Measurements from ENCODE around the gene IL17C.

GRCh38 chr16:88614818-88615580, 23.4 kb upstream of the IL17C start:
- no peak for TF ChIP-seq POLR2A (IDR thresholded peaks at IDR 0.05)
- no peak for TF ChIP-seq CTCF (IDR thresholded peaks at IDR 0.05)
